Nephron (organoid): Measurements from ENCODE around the gene SSR4.
A peak's percentile ranks its signal among the peaks of the same experiment; 100 is the strongest.

Experiments used
- H3K27ac Mint-ChIP-seq, 3 experiments: 2 replicates each; pipeline ENCODE4 v1.8.0; 2020; ENCODE audit warnings: mixed read lengths in 3 of 3, mild to moderate bottlenecking in 2 of 3, moderate library complexity in 1 of 3
- H3K27me3 Mint-ChIP-seq: 2 replicates; pipeline ENCODE4 v1.8.0; 2021; ENCODE audit warnings: low read depth, mild to moderate bottlenecking, moderate library complexity, mixed read lengths
- H3K36me3 Mint-ChIP-seq: 2 replicates; pipeline ENCODE4 v1.8.0; 2020; ENCODE audit warnings: low read depth, mixed read lengths
- H3K4me1 Mint-ChIP-seq: 2 replicates; pipeline ENCODE4 v1.8.0; 2020; ENCODE audit warnings: mixed read lengths
- H3K4me3 Mint-ChIP-seq, 3 experiments: 2 replicates each; pipeline ENCODE4 v1.8.0; 2020; ENCODE audit warnings: mild to moderate bottlenecking in 3 of 3, mixed read lengths in 3 of 3, moderate library complexity in 2 of 3
- H3K9me3 Mint-ChIP-seq: 2 replicates; pipeline ENCODE4 v1.8.0; 2020; ENCODE audit warnings: mixed read lengths
- CTCF ChIP-seq, 3 experiments: fragments of 200-600 bp; sonication (generic); IDR thresholded peaks; one replicate each; pipeline ENCODE4 v1.5.0; 2021; ENCODE audit warnings: antibody characterized with exemption in 3 of 3; ENCODE audit not compliant: unreplicated experiment in 3 of 3

The SSR4 gene

DNA sequence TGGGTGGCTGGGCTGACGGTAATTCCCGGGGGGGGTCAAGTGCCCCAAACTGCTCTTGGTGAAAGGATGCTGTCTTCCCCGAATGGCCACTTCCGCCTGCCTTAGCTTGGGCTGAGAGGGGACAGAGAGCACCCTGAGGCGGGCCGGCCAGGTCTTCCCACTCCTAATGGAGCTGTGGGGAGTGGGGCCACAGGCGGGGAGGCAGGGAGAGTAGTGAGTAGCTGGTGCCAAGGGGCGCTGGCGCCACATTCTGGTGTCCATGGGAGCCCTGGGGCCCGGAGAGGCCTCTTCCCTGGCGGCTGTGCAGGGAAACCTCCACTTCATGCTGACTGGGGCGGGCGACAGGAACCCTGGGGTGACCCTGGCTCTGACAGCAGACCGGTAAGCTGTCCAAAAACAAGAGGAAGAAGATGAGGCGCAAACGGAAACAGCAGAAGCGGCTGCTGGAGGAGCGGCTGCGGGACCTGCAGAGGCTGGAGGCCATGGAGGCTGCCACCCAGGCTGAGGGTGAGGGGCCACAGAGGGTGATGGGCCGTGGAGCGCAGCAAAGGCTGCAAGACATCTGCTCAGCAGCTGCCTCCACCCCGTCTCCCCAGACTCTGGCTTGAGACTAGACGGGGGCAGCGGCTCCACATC, 11.0 kb upstream of the SSR4 start:
- Mint-ChIP-seq H3K36me3 (peaks cover 14% of the 10 kb centered on the region), H3K27ac (no peak overlapping the region), H3K9me3 (peaks cover 8% of the 10 kb centered on the region), H3K4me3 (no peak overlapping the region), H3K27me3 (peaks cover 5% of the 10 kb centered on the region), H3K4me1 (peaks cover 9% of the 10 kb centered on the region)
- TF ChIP-seq CTCF (IDR thresholded peaks at IDR 0.05; ENCODE audit: unreplicated experiment in 3 of 3) = no peak

- H3K4me1 Mint-ChIP-seq = peaks cover 9% of the 10 kb centered on the region
- H3K27ac Mint-ChIP-seq = no peak overlapping the region
- TF ChIP-seq CTCF (IDR thresholded peaks at IDR 0.05; ENCODE audit: unreplicated experiment in 3 of 3) = no peak
- H3K36me3 Mint-ChIP-seq = peaks cover 14% of the 10 kb centered on the region
- H3K27me3 Mint-ChIP-seq = peaks cover 5% of the 10 kb centered on the region
- peaks cover 8% of the 10 kb centered on the region for H3K9me3 Mint-ChIP-seq
- no peak overlapping the region for H3K4me3 Mint-ChIP-seq
Measured at GRCh38 chrX:153784325-153784967, 10.0 kb upstream of the SSR4 start.

DNA sequence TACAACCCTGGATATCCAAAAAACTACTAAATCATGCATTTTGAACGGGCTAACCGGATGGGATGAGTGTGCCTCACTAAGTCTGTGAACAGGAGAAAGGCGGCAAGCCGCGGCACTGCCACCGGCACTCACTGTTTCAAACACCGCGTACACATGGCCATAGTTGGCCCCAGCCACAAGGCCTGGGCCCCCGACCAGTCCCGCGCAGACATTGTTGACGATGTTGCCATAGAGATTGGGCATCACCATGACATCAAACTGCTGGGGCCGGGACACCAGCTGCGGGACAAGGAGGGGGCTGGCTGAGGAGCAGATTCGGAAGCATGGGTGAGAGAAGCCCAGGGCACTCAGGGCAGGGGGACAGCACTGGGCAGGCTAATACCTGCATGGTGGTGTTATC, 7.8 kb upstream of the SSR4 start:
- no peak for TF ChIP-seq CTCF (IDR thresholded peaks at IDR 0.05; ENCODE audit: unreplicated experiment in 3 of 3)

DNA sequence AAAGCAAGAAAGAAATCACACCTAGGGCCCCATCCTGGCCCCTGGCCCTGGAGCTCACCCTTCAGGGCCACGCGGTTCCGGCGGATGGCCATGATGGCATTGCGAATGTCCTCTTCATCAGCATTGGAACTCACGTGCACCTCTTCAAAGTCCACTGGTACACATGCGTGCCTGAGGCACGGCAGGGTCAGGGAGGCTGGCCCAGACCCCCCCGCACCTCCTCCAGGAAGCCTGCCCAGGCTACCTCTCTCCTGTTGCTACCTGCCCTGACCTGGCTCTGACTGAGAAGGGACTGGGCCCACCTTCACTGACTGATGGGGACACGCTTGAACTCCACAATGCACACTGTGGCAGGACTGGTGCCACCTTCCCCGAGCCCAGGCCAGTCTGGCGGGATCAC, 4.8 kb upstream of the SSR4 start:
- H3K27me3 Mint-ChIP-seq = no peaks in the 10 kb centered on the region
- no peak for TF ChIP-seq CTCF (IDR thresholded peaks at IDR 0.05; ENCODE audit: unreplicated experiment in 3 of 3)
- H3K27ac Mint-ChIP-seq = no peak overlapping the region
- H3K4me1 Mint-ChIP-seq = peaks cover 8% of the 10 kb centered on the region
- no peak overlapping the region for H3K4me3 Mint-ChIP-seq
- peaks cover 8% of the 10 kb centered on the region for H3K9me3 Mint-ChIP-seq
- H3K36me3 Mint-ChIP-seq = peaks cover 18% of the 10 kb centered on the region

More for the DNA sequence above, 7.8 kb upstream of the SSR4 start:
- Mint-ChIP-seq H3K9me3 (peaks cover 3% of the 10 kb centered on the region), H3K27me3 (no peaks in the 10 kb centered on the region), H3K4me1 (no peaks in the 10 kb centered on the region), H3K36me3 (peaks cover 18% of the 10 kb centered on the region), H3K27ac (no peak overlapping the region), H3K4me3 (no peak overlapping the region)

DNA sequence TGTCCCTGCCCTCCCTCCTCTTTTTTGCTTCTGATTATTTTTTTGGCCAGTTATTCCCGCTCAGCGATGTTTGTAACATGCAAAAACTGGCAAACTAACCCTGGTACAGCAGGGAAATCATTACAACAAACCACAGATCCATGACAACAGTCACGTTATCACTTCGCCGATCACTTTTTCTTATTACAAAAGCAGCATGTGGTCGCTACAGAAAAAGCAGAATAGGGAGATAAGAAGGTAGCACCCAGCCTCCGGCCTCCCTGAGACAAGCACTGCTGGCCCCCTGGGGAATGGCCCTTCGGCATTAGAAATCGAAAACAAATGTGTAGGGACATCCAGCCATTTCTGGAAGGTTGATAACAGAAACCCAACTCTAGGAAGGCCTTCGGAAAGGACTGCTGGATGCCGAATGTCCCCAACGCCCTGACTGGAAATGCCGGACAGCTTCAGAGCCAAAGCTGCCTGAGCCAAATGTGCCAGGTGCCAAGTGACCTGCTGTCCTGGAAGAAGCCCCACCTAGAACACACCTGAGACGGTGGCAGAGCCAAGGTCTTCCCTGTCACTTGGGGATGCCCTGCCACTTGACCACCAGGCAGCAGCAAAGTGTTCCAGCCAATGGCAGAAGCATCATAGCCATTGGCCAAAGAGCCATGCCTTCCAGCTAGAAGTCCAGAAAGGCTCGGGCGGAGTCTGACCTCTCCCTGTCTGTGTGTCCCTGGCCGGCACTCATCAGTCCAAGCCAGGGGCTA, 3.2 kb upstream of the SSR4 start:
- no peak overlapping the region for H3K27ac Mint-ChIP-seq
- TF ChIP-seq CTCF (IDR thresholded peaks at IDR 0.05; ENCODE audit: unreplicated experiment in 3 of 3) = no peak
- peak overlapping the region in 2 of 3 experiments; percentile 12 to 15 for H3K4me3 Mint-ChIP-seq
- peaks cover 14% of the 10 kb centered on the region for H3K36me3 Mint-ChIP-seq
- peaks cover 8% of the 10 kb centered on the region for H3K4me1 Mint-ChIP-seq
- H3K27me3 Mint-ChIP-seq = no peaks in the 10 kb centered on the region
- H3K9me3 Mint-ChIP-seq = peaks cover 8% of the 10 kb centered on the region
